Measurements from ENCODE around the gene WDR6.

- TF ChIP-seq, protein P1, sequence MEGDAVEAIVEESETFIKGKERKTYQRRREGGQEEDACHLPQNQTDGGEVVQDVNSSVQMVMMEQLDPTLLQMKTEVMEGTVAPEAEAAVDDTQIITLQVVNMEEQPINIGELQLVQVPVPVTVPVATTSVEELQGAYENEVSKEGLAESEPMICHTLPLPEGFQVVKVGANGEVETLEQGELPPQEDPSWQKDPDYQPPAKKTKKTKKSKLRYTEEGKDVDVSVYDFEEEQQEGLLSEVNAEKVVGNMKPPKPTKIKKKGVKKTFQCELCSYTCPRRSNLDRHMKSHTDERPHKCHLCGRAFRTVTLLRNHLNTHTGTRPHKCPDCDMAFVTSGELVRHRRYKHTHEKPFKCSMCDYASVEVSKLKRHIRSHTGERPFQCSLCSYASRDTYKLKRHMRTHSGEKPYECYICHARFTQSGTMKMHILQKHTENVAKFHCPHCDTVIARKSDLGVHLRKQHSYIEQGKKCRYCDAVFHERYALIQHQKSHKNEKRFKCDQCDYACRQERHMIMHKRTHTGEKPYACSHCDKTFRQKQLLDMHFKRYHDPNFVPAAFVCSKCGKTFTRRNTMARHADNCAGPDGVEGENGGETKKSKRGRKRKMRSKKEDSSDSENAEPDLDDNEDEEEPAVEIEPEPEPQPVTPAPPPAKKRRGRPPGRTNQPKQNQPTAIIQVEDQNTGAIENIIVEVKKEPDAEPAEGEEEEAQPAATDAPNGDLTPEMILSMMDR (IDR thresholded peaks at IDR 0.05; ENCODE audit: low read depth, low read length, missing input control), result no peak
- TF ChIP-seq FOXA1 (IDR thresholded peaks at IDR 0.05), result no peak
- no peak for TF ChIP-seq RAD21 (IDR thresholded peaks at IDR 0.05)
- TF ChIP-seq SP1 (IDR thresholded peaks at IDR 0.05), result no peak
- no peak for TF ChIP-seq ATF3 (IDR thresholded peaks at IDR 0.05)
- no peak for TF ChIP-seq REST (IDR thresholded peaks at IDR 0.05)
- TF ChIP-seq, protein P2, sequence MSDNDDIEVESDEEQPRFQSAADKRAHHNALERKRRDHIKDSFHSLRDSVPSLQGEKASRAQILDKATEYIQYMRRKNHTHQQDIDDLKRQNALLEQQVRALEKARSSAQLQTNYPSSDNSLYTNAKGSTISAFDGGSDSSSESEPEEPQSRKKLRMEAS (IDR thresholded peaks at IDR 0.05), result no peak
- no peak for TF ChIP-seq EGR1 (IDR thresholded peaks at IDR 0.05; ENCODE audit: low read depth in 2 of 2)
- no peak for TF ChIP-seq HNF4A (conservative IDR thresholded peaks at IDR 0.05)
- TF ChIP-seq RXRA (IDR thresholded peaks at IDR 0.05), result no peak
- no peak for TF ChIP-seq GABPA (IDR thresholded peaks at IDR 0.05 in 1 of 2, conservative IDR thresholded peaks at IDR 0.05 in 1 of 2)
- TF ChIP-seq JUND (IDR thresholded peaks at IDR 0.05), result no peak
- no peak for TF ChIP-seq TAF1 (conservative IDR thresholded peaks at IDR 0.05)
Measured at GRCh38 chr3:49054344-49054862, 47.2 kb downstream of the WDR6 start.

Measured in liver (tissue), 3 donors.